Panc1 (cell line): ENCODE results near the gene WNT5B. TPM values are rescaled to one million over a fixed set of nuclear protein-coding genes. Genes with fewer than 3 reads are reported as not detected.
A peak's percentile ranks its signal among the peaks of the same experiment; 100 is the strongest.

ENCODE experiments used
- ATAC-seq: fragments of 200-7000 bp; cut with Tn5 transposase; 2 replicates; pipeline ENCODE4 v1.9.1; 2020; ENCODE audit warnings: mild to moderate bottlenecking, moderate library complexity
- BruUV-seq: library from RNA; stranded (reverse); fragments of 400-500 nt; replicated peaks from 2 replicates; lab custom pipeline; 2021; lab: Mats Ljungman, UMichigan
- CTCF ChIA-PET: fragments of 300-600 bp; sonication (Branson Sonifier 250); formaldehyde crosslinking; loops from one replicate; lab custom pipeline; 2022; ENCODE audit warnings: antibody characterized with exemption; lab: Charles Lee
- POLR2A ChIA-PET: fragments of 300-600 bp; sonication (Branson Sonifier 250); formaldehyde crosslinking; loops from one replicate; lab custom pipeline; 2022; ENCODE audit warnings: antibody characterized with exemption; lab: Charles Lee
- DNase-seq: peaks from one replicate; pipeline ENCODE4 v3.0.0-alpha.2; 2010; ENCODE audit warnings: low read depth, low spot score
- H3K27ac ChIP-seq: 2 replicates; pipeline ENCODE4 v1.5.1; 2011; ENCODE audit warnings: mild to moderate bottlenecking, low read length, inconsistent platforms
- H3K27me3 ChIP-seq: fragments of 200-500 bp; sonication (Bioruptor generic); 2 replicates; pipeline ENCODE4 v1.6.0; 2014; ENCODE audit warnings: low read length, inconsistent platforms; ENCODE audit not compliant: control insufficient read depth, insufficient read depth
- H3K36me3 ChIP-seq: fragments of 200-500 bp; sonication (Bioruptor generic); 2 replicates; pipeline ENCODE4 v1.5.1; 2014; ENCODE audit warnings: inconsistent platforms, mild to moderate bottlenecking, low read length, moderate library complexity; ENCODE audit not compliant: control insufficient read depth, insufficient read depth
- H3K4me1 ChIP-seq: 2 replicates; pipeline ENCODE4 v1.5.1; 2011; ENCODE audit warnings: inconsistent platforms, mild to moderate bottlenecking, low read length, moderate library complexity; ENCODE audit not compliant: control insufficient read depth, insufficient read depth
- H3K4me3 ChIP-seq, 2 experiments: 2 replicates each; pipeline ENCODE4 v1.5.1; 2011 to 2012; ENCODE audit warnings: low read depth in 2 of 2, low read length in 2 of 2, mild to moderate bottlenecking in 2 of 2, inconsistent platforms in 1 of 2, moderate library complexity in 1 of 2
- H3K9me3 ChIP-seq: fragments of 200-500 bp; sonication (Bioruptor generic); 2 replicates; pipeline ENCODE4 v1.5.1; 2014; ENCODE audit warnings: low read depth, mild to moderate bottlenecking, inconsistent platforms, low read length, moderate library complexity; ENCODE audit not compliant: control insufficient read depth, insufficient read depth
- CTCF ChIP-seq: fragments of 450-650 bp; IDR thresholded peaks from 2 replicates; pipeline ENCODE4 v1.5.1; 2017; ENCODE audit warnings: mild to moderate bottlenecking
- POLR2AphosphoS5 ChIP-seq: IDR thresholded peaks from 2 replicates; pipeline ENCODE4 v1.6.1; 2012; ENCODE audit warnings: mild to moderate bottlenecking, low read depth, low read length, moderate library complexity
- REST ChIP-seq, 2 experiments: IDR thresholded peaks; 2 replicates each; pipeline ENCODE4 v1.6.1; 2011 to 2012; ENCODE audit warnings: low read depth in 2 of 2, control low read depth in 1 of 2, low read length in 1 of 2, mild to moderate bottlenecking in 1 of 2, moderate library complexity in 1 of 2; ENCODE audit not compliant: insufficient read depth in 1 of 2
- SIN3A ChIP-seq: IDR thresholded peaks from 2 replicates; pipeline ENCODE4 v1.6.1; 2012; ENCODE audit warnings: low read depth, mild to moderate bottlenecking, low read length, moderate library complexity, borderline replicate concordance; ENCODE audit not compliant: insufficient read depth
- TCF7L2 ChIP-seq: IDR thresholded peaks from 2 replicates; pipeline ENCODE4 v1.6.1; 2011; ENCODE audit warnings: mild to moderate bottlenecking, low read depth, low read length, inconsistent platforms
- in situ Hi-C: cut with HindIII; loops from 2 replicates; pipeline ENCODE4 v1.10.0; 2016; ENCODE audit warnings: low sequenced_read_pairs, low pct_unique_long_range_greater_than_20kb
- intact Hi-C: fragments of 100-400 bp; cut with micrococcal nuclease; formaldehyde crosslinking; loops from one replicate; pipeline ENCODE4 v1.10.0; 2022; ENCODE audit not compliant: unreplicated experiment
- total RNA-seq: library from RNA; stranded (reverse); gene quantifications from one replicate; pipeline ENCODE4 v1.2.1, GENCODE V29; 2021; ENCODE audit not compliant: unreplicated experiment

WNT5B gene
- total RNA-seq, 1 experiment from 2014 or later: 36.9 TPM

- in situ Hi-C loops (no loop called here), intact Hi-C loops (loop anchor here (10.0 kb wide), 1 partner anchor 269 kb away; no protein-coding TSS in a partner anchor)
- Histone ChIP-seq H3K27me3 (no peaks in the 10 kb centered on the region), H3K4me3 (no peak overlapping the region), H3K4me1 (peaks cover 5% of the 10 kb centered on the region), H3K27ac (0 out of 2 replicates have a peak overlapping the region, but pooled peaks have one; percentile 23), H3K9me3 (no peaks in the 10 kb centered on the region), H3K36me3 (no peaks in the 10 kb centered on the region)
- ChIA-PET CTCF (no interaction called here), POLR2A (no interaction called here)
- no peak for ATAC-seq
- DNase-seq: no peak
- no peak for TF ChIP-seq SIN3A
- no peak for TF ChIP-seq TCF7L2
- no peak for TF ChIP-seq REST (IDR thresholded peaks at IDR 0.05; ENCODE audit: insufficient read depth in 1 of 2, low read depth in 2 of 2, low read length in 1 of 2)
- no peak for TF ChIP-seq POLR2AphosphoS5
- no peak for TF ChIP-seq CTCF
- no TSS peak for BruUV-seq
Observed at GRCh38 chr12:1665366-1665765, 36.3 kb downstream of the WNT5B start.

- no peaks in the 10 kb centered on the region for H3K36me3 ChIP-seq
- no peak overlapping the region for H3K4me3 ChIP-seq
- peaks cover 2% of the 10 kb centered on the region; the same call in 1 of the 2 replicates for H3K4me1 ChIP-seq
- H3K27me3 ChIP-seq: no peaks in the 10 kb centered on the region
- H3K9me3 ChIP-seq: no peaks in the 10 kb centered on the region
- ATAC-seq (no peak), DNase-seq (no peak)
- intact Hi-C loops (loop anchor here (10.0 kb wide), 1 partner anchor 269 kb away; no protein-coding TSS in a partner anchor), in situ Hi-C loops (no loop called here)
- H3K27ac ChIP-seq: no peak overlapping the region
- ChIA-PET CTCF (interaction anchor here (0.6 kb wide), 1 partner anchor 39 kb away, joined by 3 read pairs; no protein-coding TSS in a partner anchor), POLR2A (no interaction called here)
- BruUV-seq: no TSS peak
- TF ChIP-seq SIN3A: no peak
- TF ChIP-seq CTCF: no peak
- TF ChIP-seq POLR2AphosphoS5: no peak
- TF ChIP-seq TCF7L2: no peak
- TF ChIP-seq REST (IDR thresholded peaks at IDR 0.05; ENCODE audit: insufficient read depth in 1 of 2, low read depth in 2 of 2, low read length in 1 of 2): no peak
Observed at GRCh38 chr12:1666215-1666614, 37.2 kb downstream of the WNT5B start.
